ENCODE data around the gene PID1.
A peak's percentile ranks its signal among the peaks of the same experiment; 100 is the strongest.

Gene PID1

GRCh38 chr2:229257985-229258384, 13.1 kb downstream of the PID1 start:
- FAIRE-seq, result no peak

DNA sequence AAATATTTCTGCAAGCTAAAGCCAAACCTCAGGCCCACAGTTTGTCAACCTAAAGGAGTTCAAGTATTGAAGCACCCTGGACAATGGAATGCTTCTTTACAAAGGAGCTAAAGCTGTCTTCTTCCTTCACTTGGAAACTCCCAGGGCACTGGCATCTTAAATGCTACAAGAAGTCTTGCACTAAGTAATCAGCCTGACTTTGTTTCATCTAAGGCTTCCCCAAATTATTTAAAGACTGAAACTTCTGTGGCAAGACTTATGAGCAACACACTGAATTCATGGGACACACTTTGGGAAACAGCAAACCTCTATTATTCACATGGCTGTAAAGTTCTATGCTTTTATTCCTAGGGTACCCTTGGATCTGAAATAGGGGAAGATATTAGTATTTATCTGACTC, 14.7 kb downstream of the PID1 start:
- no peak for FAIRE-seq

GRCh38 chr2:229254206-229254605, 16.9 kb downstream of the PID1 start:
- peak; percentile 84 for FAIRE-seq

DNA sequence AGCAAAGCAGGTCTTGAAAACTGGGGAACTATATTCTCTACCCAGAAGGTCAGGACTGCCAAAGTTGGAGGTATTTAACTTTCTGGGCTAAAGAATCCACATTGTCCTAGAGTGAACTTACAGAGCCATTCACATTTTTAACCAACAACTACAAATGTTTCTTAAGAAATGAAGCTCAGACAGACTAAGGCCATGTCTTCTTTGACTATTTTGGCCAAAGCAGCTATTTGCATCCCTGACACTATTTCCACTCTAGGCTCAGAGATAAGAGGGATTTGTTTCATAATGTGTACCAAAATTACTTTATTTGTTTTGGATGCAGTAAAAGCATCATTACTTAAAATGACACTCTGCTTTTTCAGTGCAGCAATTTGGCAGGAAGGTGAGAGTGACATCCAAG, 18.1 kb downstream of the PID1 start:
- no peak for FAIRE-seq

DNA sequence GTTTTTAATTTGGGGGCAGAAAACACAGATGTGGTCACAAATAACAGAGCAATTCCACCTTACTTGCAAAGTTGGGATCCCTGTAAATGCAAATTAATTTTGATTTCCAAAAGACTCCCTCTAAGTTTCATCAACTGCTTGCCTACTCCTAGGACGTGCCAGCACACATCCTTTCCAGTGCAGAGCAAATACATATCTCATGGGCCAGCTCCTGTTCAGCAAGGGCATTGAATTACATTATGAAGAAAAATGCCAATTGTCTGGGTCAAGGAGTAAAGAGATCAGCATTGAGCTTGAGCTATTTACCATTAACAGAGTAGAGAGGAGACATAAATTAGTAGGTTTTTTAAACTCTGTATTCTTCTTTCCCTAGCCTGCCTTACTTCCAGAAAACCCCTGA, 18.8 kb downstream of the PID1 start:
- no peak for FAIRE-seq

- FAIRE-seq, result no peak
These were observed 21.6 kb downstream of the PID1 start for GRCh38 chr2:229249536-229249935.

DNA sequence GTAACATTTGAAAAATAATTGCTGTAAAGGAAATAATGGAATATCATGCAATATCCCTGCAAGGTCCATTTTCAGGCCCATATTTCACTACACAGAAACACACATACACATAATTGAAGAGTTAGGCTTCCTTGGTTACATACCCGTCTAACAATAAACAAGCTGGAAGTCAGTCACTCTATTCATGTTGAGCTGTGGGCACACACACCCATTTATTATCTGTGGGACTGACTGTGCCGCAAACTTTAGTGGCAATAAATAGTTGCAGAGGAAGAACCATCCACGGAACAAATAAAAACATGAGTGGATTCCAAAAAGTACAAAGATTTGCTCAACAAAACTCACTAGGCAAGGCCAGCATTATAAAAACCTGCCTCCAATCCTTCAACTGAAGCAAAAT, 24.8 kb downstream of the PID1 start:
- no peak for FAIRE-seq

DNA sequence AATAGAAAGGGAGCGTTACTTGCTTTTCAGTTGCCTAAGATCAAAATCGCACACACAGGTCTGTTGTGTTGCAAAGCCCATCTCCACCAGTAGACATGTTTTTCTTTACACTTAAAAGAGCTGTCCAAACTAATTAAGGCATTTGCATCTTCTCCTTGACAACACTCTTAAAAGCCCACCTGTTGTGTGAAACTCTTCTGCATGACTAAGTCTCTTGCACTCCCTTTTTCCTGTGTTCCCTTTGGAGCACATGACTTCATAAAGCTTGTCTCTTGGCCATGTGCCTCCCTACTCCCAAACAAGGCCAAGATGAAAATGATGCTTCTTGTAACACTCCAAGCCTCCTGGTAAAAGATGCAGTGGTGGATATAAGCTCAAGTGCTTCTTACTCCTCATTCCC, 26.1 kb downstream of the PID1 start:
- no peak for FAIRE-seq

- FAIRE-seq, result no peak
These were observed 27.1 kb downstream of the PID1 start for GRCh38 chr2:229243890-229244560.

DNA sequence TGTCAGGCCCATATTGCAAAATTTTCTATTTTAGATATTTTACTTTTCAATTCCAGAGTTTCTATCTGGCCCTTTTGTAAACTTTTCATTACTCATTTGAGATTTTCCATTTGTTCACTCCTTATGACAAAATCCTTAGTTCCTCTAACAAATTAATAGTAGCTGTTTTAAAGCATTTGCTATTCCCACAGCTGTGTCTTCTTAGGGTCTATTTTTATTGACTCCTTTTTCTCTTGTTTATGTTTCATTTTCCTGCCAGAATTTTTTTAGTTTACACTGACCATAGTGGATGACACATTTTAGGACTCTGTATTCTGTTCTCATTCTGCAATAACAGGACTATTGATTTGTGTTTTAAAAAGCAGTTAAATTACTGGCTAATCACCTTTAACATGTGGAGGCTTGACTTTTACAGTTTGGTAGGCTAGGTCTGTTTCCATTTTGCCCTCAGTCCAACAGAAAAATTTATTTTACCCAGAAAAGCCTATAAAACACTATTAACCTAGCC, 30.0 kb downstream of the PID1 start:
- FAIRE-seq, result no peak

DNA sequence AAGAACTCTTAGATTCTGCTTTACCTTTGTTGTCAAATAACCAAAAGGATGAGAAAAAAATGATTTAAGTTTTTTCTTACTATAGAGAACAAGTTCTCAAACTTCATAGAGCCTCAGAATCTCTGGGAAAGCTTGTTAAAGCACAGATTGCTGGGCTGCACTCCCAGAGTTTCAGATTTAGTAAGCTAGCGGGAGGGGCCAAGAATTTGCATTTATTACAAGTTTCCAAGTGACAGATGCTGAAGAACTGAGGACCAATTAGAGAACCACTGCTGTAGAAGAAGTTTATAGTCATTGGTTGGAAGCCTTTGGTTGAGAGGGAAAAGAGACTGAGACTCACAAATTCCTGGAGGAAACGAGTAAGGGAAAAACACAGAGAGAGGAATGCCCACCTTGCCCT, 32.1 kb downstream of the PID1 start:
- no peak for FAIRE-seq

- FAIRE-seq, result no peak
These were observed 33.8 kb downstream of the PID1 start for GRCh38 chr2:229237270-229237669.

DNA sequence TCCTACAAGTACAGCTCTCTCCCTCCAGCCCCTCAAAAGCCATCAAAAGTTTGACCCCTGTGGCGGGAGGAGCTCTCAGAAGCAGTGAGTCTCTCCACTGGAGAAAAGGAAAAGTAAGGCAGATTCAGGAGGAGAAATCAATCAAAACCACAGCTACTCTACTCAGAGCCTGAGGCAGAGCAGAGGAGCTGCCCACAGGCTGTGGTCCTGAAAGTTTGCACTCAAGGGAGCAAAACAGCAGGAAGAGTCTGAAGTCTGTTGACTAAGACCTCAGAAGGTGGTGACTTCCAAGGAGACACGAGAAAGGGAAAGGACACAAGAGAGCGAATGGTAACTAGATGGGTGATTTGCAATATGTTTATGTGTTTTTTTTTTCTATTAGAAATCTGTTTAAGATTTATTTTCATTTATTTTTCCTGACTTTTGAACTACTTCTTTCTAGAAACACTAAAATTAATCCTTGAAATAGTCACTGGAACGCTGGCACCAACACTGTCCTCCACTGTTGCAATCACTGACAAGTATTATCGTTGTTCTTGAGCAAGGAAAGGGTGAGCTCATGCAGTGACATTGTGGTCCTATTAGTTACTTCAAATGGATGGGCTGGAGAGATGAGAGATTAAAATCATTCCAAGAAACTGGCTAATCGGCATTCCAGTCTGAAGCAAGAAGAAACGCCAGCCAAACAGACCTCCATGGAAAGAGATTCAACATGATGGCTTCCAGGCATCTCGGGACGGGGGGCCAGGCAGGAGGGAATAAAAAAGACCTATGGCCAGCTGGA, 35.8 kb downstream of the PID1 start:
- FAIRE-seq, result no peak

DNA sequence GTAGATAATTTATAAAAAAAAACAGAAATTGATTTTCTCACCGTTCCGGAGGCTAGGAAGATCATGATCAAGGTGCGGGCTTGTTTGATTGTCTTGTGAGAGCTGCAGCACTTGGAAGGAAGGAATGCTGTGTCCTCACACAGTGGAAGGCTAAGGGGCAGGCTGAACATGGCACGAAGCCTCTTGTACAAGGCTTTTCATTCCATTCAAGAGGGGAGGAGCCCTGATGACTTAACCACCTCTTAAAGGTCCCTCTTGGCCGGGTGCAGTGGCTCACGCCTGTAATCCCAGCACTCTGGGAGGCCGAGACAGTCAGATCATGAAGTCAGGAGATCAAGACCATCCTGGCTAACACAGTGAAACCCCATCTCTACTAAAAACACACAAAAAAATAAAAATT, 39.2 kb downstream of the PID1 start:
- no peak for FAIRE-seq

DNA sequence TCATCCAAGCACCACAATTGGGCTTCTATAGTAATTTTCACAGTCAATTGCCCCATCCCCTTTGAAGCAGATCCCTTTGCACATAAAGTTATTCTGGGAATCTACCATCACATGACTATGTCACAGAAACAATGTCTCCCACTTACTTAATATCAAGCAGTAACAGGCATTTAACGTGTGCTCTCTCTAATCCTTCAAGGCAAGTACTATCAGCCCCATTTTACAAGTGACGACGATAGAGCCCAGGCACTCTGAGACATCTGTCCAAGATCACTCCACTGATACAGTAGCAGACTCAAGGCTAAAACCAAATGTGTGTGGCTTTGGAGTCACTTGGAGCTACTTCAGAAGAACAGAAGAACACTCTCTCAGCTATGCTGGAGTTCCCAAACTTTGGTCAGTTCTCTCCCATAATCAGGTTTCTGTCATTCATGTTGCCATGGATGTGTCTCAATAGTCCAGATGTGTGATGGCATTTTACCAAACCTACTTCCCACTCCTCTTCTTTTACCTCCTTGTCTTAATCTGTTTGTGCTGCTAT, 39.7 kb downstream of the PID1 start:
- no peak for FAIRE-seq

DNA sequence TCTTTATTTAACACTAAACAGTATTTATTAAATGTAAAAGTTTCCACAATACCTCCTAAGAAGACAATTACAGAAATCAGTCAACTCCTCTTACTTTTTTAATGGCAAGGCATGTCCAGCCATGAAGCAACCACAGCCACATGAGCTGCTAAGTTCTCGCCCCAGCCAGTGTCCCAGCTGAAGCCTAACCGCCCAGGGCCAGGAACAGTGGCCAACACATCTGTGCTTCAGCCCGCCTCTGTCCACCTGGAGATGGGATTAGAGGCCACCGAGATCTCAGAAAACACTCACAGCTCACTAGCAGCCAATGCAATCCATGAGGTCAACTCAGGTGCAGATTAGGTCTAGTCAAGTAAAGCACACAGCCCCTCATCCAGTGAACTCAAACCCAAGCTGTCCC, 40.2 kb downstream of the PID1 start:
- no peak for FAIRE-seq

GRCh38 chr2:229230256-229230655, 40.8 kb downstream of the PID1 start:
- FAIRE-seq, result no peak

DNA sequence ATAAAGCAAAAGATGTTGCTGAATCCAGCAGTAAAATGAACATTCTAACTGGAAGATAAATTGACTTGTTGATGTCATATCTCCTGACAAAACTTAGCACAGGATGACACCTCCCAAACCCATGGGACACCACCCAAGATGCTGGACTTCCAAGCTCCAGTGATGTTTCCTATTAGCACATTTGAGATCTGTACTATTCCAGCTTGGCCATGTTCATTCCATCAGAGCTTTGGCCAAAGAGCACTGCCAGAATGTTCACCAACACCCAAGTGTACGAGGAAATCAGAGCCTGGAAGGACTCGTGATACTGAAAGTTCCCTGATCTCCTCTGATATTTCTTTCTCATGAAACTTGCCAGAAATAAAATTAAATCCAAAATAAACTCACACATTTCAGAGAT, 44.7 kb downstream of the PID1 start:
- FAIRE-seq, result no peak

- FAIRE-seq, result no peak
These were observed 48.0 kb downstream of the PID1 start for GRCh38 chr2:229223107-229223506.

DNA sequence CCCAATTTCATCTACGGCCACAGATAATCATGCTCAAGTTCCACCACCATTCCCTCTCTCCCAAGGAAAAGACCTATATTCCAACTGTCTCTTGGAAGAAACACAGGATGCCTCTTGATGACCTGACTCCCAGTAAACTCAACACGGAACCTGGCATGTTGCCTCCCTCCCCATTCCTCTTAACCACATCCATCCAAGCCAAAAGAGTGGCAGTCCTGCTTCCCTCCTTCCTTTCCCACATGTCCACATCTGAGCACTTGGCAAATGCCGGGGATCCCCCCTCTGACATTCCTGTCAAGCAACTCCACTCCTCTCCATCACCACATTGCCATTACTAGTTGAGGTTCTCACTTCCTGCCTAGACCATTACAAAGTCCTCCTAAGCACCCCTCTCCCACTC, 49.4 kb downstream of the PID1 start:
- no peak for FAIRE-seq

- FAIRE-seq, result no peak
These were observed 50.8 kb downstream of the PID1 start for GRCh38 chr2:229220254-229220653.

GRCh38 chr2:229218329-229218921, 52.7 kb downstream of the PID1 start:
- FAIRE-seq, result no peak

- no peak for FAIRE-seq
These were observed 58.8 kb downstream of the PID1 start for GRCh38 chr2:229212241-229212640.

GRCh38 chr2:229210641-229211040, 60.4 kb downstream of the PID1 start:
- FAIRE-seq, result no peak

Data from endometrium (tissue), 2 donors.